ENCODE results near the gene ANXA6. TPM values are rescaled to one million over a fixed set of nuclear protein-coding genes. Genes with fewer than 3 reads are reported as not detected.

ANXA6 gene
- total RNA-seq, 1 experiment from 2014 or later = 98.7 TPM

DNA sequence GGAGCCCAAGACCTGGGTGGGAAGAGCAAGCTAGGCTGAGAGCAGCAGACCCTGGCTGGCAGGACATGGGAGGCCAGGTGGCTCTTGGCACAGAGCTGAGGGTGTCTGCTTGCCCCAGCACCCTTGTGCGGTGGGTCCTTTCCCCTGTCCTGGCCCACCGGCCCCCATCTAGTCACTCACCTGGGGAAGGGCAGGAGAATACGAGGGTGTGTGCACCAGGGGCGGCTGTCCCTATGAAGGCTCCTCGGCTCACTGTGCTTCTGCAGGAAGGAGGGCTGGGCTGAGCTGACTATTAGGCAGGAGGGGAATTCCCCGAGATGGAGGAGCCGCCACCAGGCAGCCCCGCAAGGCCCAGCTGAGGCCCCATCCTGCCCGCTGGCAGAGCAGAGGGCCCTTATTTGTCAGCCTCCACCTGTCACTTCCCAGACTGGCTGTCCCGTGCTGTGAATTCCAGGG is 70.6 kb downstream of the ANXA6 start:
- Histone ChIP-seq H3K18ac (ENCODE audit: insufficient read length, low read depth, low read length) (no peak overlapping the region), H2AK5ac (ENCODE audit: insufficient read length, low read length) (no peak overlapping the region), H2BK15ac (ENCODE audit: low read depth, low read length) (no peak overlapping the region), H2AFZ (ENCODE audit: low read length) (no peak overlapping the region), H3K23ac (ENCODE audit: insufficient read length, low read depth, low read length) (no peak overlapping the region), H3K14ac (ENCODE audit: insufficient read depth, low read length) (no peak overlapping the region), H3K27ac (ENCODE audit: insufficient read length, low read depth, low read length) (no peak overlapping the region), H2BK20ac (ENCODE audit: low read depth, low read length, poor library complexity, severe bottlenecking) (no peak overlapping the region), H4K91ac (ENCODE audit: insufficient read length, low read depth, low read length) (no peak overlapping the region), H3K56ac (ENCODE audit: insufficient read length, low read depth, low read length) (no peak overlapping the region), H2BK120ac (ENCODE audit: low read depth, low read length, poor library complexity, severe bottlenecking) (no peak overlapping the region), H3K79me2 (ENCODE audit: insufficient read depth, low read length) (no peaks in the 10 kb centered on the region), H3K23me2 (ENCODE audit: insufficient read length, low read depth, low read length, poor library complexity, severe bottlenecking) (no peaks in the 10 kb centered on the region), H2BK5ac (ENCODE audit: insufficient read length, low read length) (no peak overlapping the region), H3K4ac (ENCODE audit: low read depth, low read length) (no peak overlapping the region), H3K9ac (ENCODE audit: extremely low read depth, insufficient read length, low read length) (no peak overlapping the region), H4K8ac (replicated peaks; ENCODE audit: insufficient read length, low read depth, low read length) (no peak overlapping the region), H3T11ph (ENCODE audit: low read length) (no peak overlapping the region), H4K20me1 (ENCODE audit: control insufficient read depth, insufficient read depth, insufficient read length) (no peaks in the 10 kb centered on the region), H3K79me1 (ENCODE audit: insufficient read depth, low read depth, low read length, poor library complexity, severe bottlenecking) (no peaks in the 10 kb centered on the region), H3K4me1 (ENCODE audit: insufficient read depth, low read length) (no peaks in the 10 kb centered on the region), H4K5ac (ENCODE audit: insufficient read length, low read depth, low read length) (no peak overlapping the region), H3K27me3 (ENCODE audit: insufficient read depth, low read length) (no peaks in the 10 kb centered on the region), H3K4me2 (ENCODE audit: insufficient read depth, insufficient read length, low read length) (no peak overlapping the region), H3K9me3 (ENCODE audit: control insufficient read depth, low read depth, low read length) (no peaks in the 10 kb centered on the region), H2BK12ac (ENCODE audit: insufficient read length, low read depth, low read length) (no peak overlapping the region)
- H3K27ac Mint-ChIP-seq = no peak overlapping the region
- no peaks in the 10 kb centered on the region for H3K36me3 Mint-ChIP-seq (ENCODE audit: insufficient read depth in 1 of 3, low read depth in 3 of 3)
- WGBS (ENCODE audit: extremely low coverage, insufficient read length, low lambda C conversion rate) = no CpG with 5 or more reads among the region's 10 CpGs
- no peak overlapping the region for H3K4me3 Mint-ChIP-seq
- peaks cover 1% of the 10 kb centered on the region; the same call in 1 of the 2 replicates for H3K27me3 Mint-ChIP-seq (ENCODE audit: low read depth)
- peaks cover 15% of the 10 kb centered on the region in 2 experiments for H3K4me1 Mint-ChIP-seq
- TF ChIP-seq, protein P1, sequence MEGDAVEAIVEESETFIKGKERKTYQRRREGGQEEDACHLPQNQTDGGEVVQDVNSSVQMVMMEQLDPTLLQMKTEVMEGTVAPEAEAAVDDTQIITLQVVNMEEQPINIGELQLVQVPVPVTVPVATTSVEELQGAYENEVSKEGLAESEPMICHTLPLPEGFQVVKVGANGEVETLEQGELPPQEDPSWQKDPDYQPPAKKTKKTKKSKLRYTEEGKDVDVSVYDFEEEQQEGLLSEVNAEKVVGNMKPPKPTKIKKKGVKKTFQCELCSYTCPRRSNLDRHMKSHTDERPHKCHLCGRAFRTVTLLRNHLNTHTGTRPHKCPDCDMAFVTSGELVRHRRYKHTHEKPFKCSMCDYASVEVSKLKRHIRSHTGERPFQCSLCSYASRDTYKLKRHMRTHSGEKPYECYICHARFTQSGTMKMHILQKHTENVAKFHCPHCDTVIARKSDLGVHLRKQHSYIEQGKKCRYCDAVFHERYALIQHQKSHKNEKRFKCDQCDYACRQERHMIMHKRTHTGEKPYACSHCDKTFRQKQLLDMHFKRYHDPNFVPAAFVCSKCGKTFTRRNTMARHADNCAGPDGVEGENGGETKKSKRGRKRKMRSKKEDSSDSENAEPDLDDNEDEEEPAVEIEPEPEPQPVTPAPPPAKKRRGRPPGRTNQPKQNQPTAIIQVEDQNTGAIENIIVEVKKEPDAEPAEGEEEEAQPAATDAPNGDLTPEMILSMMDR (conservative IDR thresholded peaks at IDR 0.05) = no peak
- no peaks in the 10 kb centered on the region for H3K9me3 Mint-ChIP-seq
- no peak for DNase-seq
